ENCODE results near the gene KLC4.
A peak's percentile ranks its signal among the peaks of the same experiment; 100 is the strongest.

KLC4 gene

GRCh38 chr6:43061861-43062260 is 2.4 kb downstream of the KLC4 start:
- no peak for DNase-seq (ENCODE audit: extremely low read depth, low read depth)
- TF ChIP-seq CTCF (IDR thresholded peaks at IDR 0.05; ENCODE audit: low read depth, low read length, missing control alignments) = no peak

GRCh38 chr6:43062818-43063217 is 3.4 kb downstream of the KLC4 start:
- no peak overlapping the region for H3K4me3 ChIP-seq (replicated peaks; ENCODE audit: low read depth, low read length)
- no peak for DNase-seq (ENCODE audit: extremely low read depth, low read depth)
- no peak for TF ChIP-seq CTCF (IDR thresholded peaks at IDR 0.05; ENCODE audit: low read depth, low read length, missing control alignments)

More at GRCh38 chr6:43061861-43062260, 2.4 kb downstream of the KLC4 start:
- H3K4me3 ChIP-seq (replicated peaks; ENCODE audit: low read depth, low read length) = no peak overlapping the region

- peak; percentile 62 for TF ChIP-seq CTCF (IDR thresholded peaks at IDR 0.05; ENCODE audit: low read depth, low read length, missing control alignments)
- DNase-seq (ENCODE audit: extremely low read depth, low read depth) = no peak
- H3K4me3 ChIP-seq (replicated peaks; ENCODE audit: low read depth, low read length) = no peak overlapping the region
Measured at GRCh38 chr6:43070028-43070632, 10.7 kb downstream of the KLC4 start.

- DNase-seq (ENCODE audit: extremely low read depth, low read depth) = peak; percentile 78
- TF ChIP-seq CTCF (IDR thresholded peaks at IDR 0.05; ENCODE audit: low read depth, low read length, missing control alignments) = no peak
- H3K4me3 ChIP-seq (replicated peaks; ENCODE audit: low read depth, low read length) = peak overlapping the region; percentile 92
Measured at GRCh38 chr6:43074847-43075669, 15.6 kb downstream of the KLC4 start.

- peak within 1 kb of the TSS; percentile 92 for H3K4me3 ChIP-seq (replicated peaks; ENCODE audit: low read depth, low read length)
- TF ChIP-seq CTCF (IDR thresholded peaks at IDR 0.05; ENCODE audit: low read depth, low read length, missing control alignments) = no peak
- DNase-seq (ENCODE audit: extremely low read depth, low read depth) = no peak
Measured at GRCh38 chr6:43075670-43076463, 16.4 kb downstream of the KLC4 start, which contains the start of gene PTK7. Gene PTK7, plus strand, starts transcription at chr6:43076314. Its CDS starts 175 bp downstream, at chr6:43076489.

- no peak for DNase-seq (ENCODE audit: extremely low read depth, low read depth)
- peak overlapping the region; percentile 92 for H3K4me3 ChIP-seq (replicated peaks; ENCODE audit: low read depth, low read length)
- TF ChIP-seq CTCF (IDR thresholded peaks at IDR 0.05; ENCODE audit: low read depth, low read length, missing control alignments) = no peak
Measured at GRCh38 chr6:43076464-43077332, 17.3 kb downstream of the KLC4 start.
